Suprapubic skin (tissue), 3 donors: ENCODE results near the gene MOB3C.

Source experiments
- POLR2AphosphoS5 ChIP-seq, 3 donors: sonication (generic); formaldehyde crosslinking; IDR thresholded peaks; one replicate each; pipeline ENCODE4 v1.6.1; 2017; ENCODE audit warnings: antibody characterized with exemption in 3 of 3
- TF ChIP-seq, protein P1 (sequence below), 2 donors: fragments of 200-600 bp in 1 of 2; fragments of 450-650 bp in 1 of 2; sonication (generic) in 1 of 2; IDR thresholded peaks; one replicate each; pipeline ENCODE4 v1.5.1; 2016 to 2019; ENCODE audit warnings: antibody characterized with exemption in 2 of 2, mild to moderate bottlenecking in 1 of 2, moderate library complexity in 1 of 2

DNA sequence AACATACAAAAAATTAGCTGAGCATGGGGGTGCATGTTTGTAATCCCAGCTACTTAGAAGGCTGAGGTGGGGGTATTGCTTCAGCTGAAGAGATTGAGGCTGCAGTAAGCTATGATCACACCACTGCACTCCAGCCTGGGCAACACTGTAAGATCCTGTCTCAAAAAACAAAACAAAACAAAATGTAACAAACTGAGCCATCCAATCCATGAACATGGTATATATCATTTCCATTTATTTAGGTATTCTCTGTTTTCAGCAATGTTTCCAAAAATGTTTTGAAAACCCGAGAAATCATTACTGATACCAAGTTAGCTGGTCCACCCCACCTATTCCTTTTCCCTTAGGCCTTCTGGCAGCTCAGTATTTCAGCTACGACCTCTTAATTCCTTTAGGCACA lies 33.2 kb upstream of the MOB3C start:
- TF ChIP-seq, protein P1, sequence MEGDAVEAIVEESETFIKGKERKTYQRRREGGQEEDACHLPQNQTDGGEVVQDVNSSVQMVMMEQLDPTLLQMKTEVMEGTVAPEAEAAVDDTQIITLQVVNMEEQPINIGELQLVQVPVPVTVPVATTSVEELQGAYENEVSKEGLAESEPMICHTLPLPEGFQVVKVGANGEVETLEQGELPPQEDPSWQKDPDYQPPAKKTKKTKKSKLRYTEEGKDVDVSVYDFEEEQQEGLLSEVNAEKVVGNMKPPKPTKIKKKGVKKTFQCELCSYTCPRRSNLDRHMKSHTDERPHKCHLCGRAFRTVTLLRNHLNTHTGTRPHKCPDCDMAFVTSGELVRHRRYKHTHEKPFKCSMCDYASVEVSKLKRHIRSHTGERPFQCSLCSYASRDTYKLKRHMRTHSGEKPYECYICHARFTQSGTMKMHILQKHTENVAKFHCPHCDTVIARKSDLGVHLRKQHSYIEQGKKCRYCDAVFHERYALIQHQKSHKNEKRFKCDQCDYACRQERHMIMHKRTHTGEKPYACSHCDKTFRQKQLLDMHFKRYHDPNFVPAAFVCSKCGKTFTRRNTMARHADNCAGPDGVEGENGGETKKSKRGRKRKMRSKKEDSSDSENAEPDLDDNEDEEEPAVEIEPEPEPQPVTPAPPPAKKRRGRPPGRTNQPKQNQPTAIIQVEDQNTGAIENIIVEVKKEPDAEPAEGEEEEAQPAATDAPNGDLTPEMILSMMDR (IDR thresholded peaks at IDR 0.05): no peak
- TF ChIP-seq POLR2AphosphoS5 (IDR thresholded peaks at IDR 0.05): no peak
